Kidney (tissue), 14 donors: ENCODE results near the gene PTPN1. TPM values are rescaled to one million over a fixed set of nuclear protein-coding genes. Genes with fewer than 3 reads are reported as not detected.
A peak's percentile ranks its signal among the peaks of the same experiment; 100 is the strongest.

ENCODE experiments used
- DNase-seq, 5 donors: peaks; one replicate each; pipeline ENCODE4 v3.0.0-alpha.2; 2013 to 2020
- FAIRE-seq: peaks from 2 replicates; lab custom pipeline; 2012; peaks lifted over from hg19 to GRCh38; lab: Jason Lieb, UNC
- H3K27ac ChIP-seq, 2 donors: one replicate each; pipeline ENCODE4 v1.7.0; 2013; ENCODE audit warnings: low read depth in 2 of 2, low read length in 2 of 2, inconsistent platforms in 1 of 2
- H3K27me3 ChIP-seq: one replicate; pipeline ENCODE4 v1.7.1; 2013; ENCODE audit warnings: low read length, inconsistent platforms; ENCODE audit not compliant: control insufficient read depth, insufficient read depth
- H3K36me3 ChIP-seq, 3 donors: one replicate each; pipeline versions ENCODE4 v1.7.0 to v1.7.1; 2013; ENCODE audit warnings: low read length in 3 of 3, control low read depth in 1 of 3, inconsistent platforms in 1 of 3; ENCODE audit not compliant: insufficient read depth in 3 of 3, control insufficient read depth in 2 of 3
- H3K4me1 ChIP-seq, 3 donors: one replicate each; pipeline versions ENCODE4 v1.7.0 to v1.7.1; 2013; ENCODE audit warnings: low read length in 3 of 3, inconsistent platforms in 1 of 3, low read depth in 1 of 3; ENCODE audit not compliant: control insufficient read depth in 2 of 3, insufficient read depth in 2 of 3
- H3K4me3 ChIP-seq, 3 donors: one replicate each; pipeline versions ENCODE4 v1.7.0 to v1.8.1; 2013; ENCODE audit warnings: low read length in 3 of 3, control low read depth in 1 of 3, inconsistent platforms in 1 of 3
- H3K9ac ChIP-seq, 3 donors: one replicate each; pipeline versions ENCODE4 v1.7.0 to v1.7.1; 2013; ENCODE audit warnings: low read length in 3 of 3, control low read depth in 1 of 3, inconsistent platforms in 1 of 3
- H3K9me3 ChIP-seq, 3 donors: one replicate each; pipeline versions ENCODE4 v1.7.0 to v1.7.1; 2013; ENCODE audit warnings: low read length in 3 of 3, control low read depth in 1 of 3, inconsistent platforms in 1 of 3; ENCODE audit not compliant: control insufficient read depth in 2 of 3, insufficient read depth in 1 of 3
- intact Hi-C: fragments of 100-400 bp; cut with DNase I; formaldehyde crosslinking; loops from one replicate; pipeline ENCODE4 v1.11.1; 2022
- polyA plus RNA-seq: library from polyadenylated mRNA; stranded (reverse); fragments of 350-450 nt; fragmentation: Illumina TruSeq; extraction: RNeasy Lipid Tissue Mini Kit (QIAGEN cat#74804); gene quantifications from one replicate; pipeline ENCODE4 v1.2.3, GENCODE V29; 2014; ENCODE audit warnings: low read depth, low replicate concordance; ENCODE audit not compliant: insufficient read depth
- total RNA-seq: library from RNA; stranded (reverse); fragmentation: NEBNext Ultra II Directional; extraction: Animal tissue kit (Norgen Biotek cat#: 25700); gene quantifications from one replicate; pipeline ENCODE4 v1.2.1, GENCODE V29; 2021
- TF ChIP-seq, protein P1 (sequence below): IDR thresholded peaks from 3 replicates; pipeline ENCODE4 v1.5.1; 2012; ENCODE audit warnings: mild to moderate bottlenecking, moderate library complexity, borderline replicate concordance; ENCODE audit not compliant: insufficient read depth; ENCODE audit errors: extremely low read depth
- donor health status: control.
- donor health status: control.
- donor health status: control.
- donor health status: control.
- donor health status: control.
- donor health status: DM: yes; HTN: yes; CAD: no.
- donor health status: Normal renal cell carcinoma (clear cell type).

Gene PTPN1
- total and polyA plus RNA-seq, 2 donors from 2014 or later: 29.6 to 80.4 TPM

DNA sequence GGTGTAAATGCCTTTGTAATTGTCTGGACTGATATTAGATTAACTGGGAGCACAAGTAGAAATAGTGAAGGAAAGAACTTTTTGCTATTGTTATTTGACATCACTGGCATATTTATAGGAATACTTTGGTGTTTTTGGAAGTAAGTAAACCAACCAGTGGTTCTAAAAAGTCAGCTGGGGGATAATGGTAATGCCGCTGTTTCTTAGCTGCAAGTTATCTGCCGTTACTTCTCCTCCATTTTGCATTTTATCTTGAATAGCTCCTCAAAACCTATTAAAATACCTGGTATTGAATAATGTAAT, 3.8 kb downstream of the PTPN1 start:
- no peaks in the 10 kb centered on the region for H3K36me3 ChIP-seq
- FAIRE-seq: no peak
- H3K27ac ChIP-seq: no peak overlapping the region
- TF ChIP-seq, protein P1, sequence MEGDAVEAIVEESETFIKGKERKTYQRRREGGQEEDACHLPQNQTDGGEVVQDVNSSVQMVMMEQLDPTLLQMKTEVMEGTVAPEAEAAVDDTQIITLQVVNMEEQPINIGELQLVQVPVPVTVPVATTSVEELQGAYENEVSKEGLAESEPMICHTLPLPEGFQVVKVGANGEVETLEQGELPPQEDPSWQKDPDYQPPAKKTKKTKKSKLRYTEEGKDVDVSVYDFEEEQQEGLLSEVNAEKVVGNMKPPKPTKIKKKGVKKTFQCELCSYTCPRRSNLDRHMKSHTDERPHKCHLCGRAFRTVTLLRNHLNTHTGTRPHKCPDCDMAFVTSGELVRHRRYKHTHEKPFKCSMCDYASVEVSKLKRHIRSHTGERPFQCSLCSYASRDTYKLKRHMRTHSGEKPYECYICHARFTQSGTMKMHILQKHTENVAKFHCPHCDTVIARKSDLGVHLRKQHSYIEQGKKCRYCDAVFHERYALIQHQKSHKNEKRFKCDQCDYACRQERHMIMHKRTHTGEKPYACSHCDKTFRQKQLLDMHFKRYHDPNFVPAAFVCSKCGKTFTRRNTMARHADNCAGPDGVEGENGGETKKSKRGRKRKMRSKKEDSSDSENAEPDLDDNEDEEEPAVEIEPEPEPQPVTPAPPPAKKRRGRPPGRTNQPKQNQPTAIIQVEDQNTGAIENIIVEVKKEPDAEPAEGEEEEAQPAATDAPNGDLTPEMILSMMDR: no peak
- no peak for DNase-seq
- intact Hi-C loops: no loop called here
- no peak overlapping the region for H3K9ac ChIP-seq
- no peak overlapping the region for H3K4me3 ChIP-seq
- no peaks in the 10 kb centered on the region for H3K27me3 ChIP-seq
- H3K9me3 ChIP-seq: no peaks in the 10 kb centered on the region
- H3K4me1 ChIP-seq: peaks cover 0 to 46% (median 16%) of the 10 kb centered on the region in 3 donors

DNA sequence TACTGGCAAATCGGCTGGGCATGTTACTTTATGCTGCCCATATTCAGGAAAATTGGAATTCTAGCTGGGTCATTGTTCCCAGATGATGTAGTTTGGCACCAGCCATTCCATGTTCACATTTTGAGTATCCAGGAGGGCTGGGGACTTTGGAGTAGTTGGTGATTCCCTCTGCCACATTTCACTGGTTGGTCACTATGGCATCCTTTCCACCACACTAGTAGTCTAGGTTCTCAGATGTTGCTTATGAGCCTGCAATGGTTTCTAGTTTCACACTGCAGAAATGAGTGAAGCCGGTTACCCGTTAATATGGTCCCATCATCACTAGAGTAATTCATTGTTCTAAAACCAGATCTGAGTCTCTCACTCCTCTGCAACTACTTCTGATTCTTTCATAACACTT, 4.6 kb downstream of the PTPN1 start:
- H3K27ac ChIP-seq: peak overlapping the region in 1 of 2 donors; percentile 26
- no peaks in the 10 kb centered on the region for H3K27me3 ChIP-seq
- TF ChIP-seq, protein P1: no peak
- no peak for FAIRE-seq
- no peak overlapping the region for H3K9ac ChIP-seq
- H3K4me1 ChIP-seq: peaks cover 0 to 44% (median 17%) of the 10 kb centered on the region in 3 donors
- H3K9me3 ChIP-seq: no peaks in the 10 kb centered on the region
- no peak overlapping the region for H3K4me3 ChIP-seq
- no peaks in the 10 kb centered on the region for H3K36me3 ChIP-seq
- intact Hi-C loops: no loop called here
- DNase-seq: no peak

DNA sequence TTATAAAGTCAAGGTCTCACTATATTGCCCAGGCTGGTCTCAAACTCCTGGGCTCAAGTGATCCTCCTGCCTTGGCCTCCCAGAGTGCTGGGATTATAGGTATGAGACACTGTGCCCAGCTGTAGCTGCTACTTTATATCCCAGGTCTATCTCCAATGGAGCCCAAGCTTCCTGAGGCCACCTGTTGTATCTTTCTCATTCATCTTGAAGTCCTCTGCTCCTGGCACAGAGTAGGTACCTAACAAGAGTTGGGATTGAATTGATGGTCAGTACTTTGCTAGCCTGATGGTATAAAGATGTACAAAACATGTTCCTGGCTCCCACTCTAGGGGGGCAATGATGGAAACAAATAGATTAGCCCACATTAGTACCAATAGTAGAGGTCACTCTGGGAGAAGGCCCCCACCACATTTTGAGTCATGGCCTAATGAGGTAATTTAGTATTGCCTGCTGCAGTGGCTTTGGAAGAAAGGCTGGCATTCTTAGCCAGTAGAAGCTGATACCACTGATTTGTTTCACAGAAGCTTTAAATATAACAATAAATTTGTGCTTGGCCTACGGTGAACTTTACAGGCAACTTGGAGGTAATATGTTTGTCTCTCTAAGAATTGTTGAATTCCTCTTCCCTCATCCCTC, 5.4 kb downstream of the PTPN1 start:
- no peak overlapping the region for H3K9ac ChIP-seq
- H3K4me1 ChIP-seq: peaks cover 0 to 48% (median 19%) of the 10 kb centered on the region in 3 donors
- FAIRE-seq (no peak), DNase-seq (no peak)
- no peak overlapping the region for H3K4me3 ChIP-seq
- no peaks in the 10 kb centered on the region for H3K27me3 ChIP-seq
- intact Hi-C loops: no loop called here
- H3K27ac ChIP-seq: no peak overlapping the region
- TF ChIP-seq, protein P1: no peak
- no peaks in the 10 kb centered on the region for H3K36me3 ChIP-seq
- no peaks in the 10 kb centered on the region for H3K9me3 ChIP-seq
